GM13976 (cell line): ENCODE results near the gene KCNQ1.

Experiments
- DNase-seq: peaks from one replicate; pipeline ENCODE4 v3.0.0; 2012; ENCODE audit warnings: low spot score
- in situ Hi-C: fragments of 300-500 bp; cut with MboI; formaldehyde crosslinking; loops from one replicate; pipeline ENCODE4 v1.12.0; 2022; ENCODE audit warnings: low sequenced_read_pairs, mixed read lengths, inconsistent platforms; ENCODE audit not compliant: unreplicated experiment
- TF ChIP-seq, protein P1 (sequence below): IDR thresholded peaks from 2 replicates; pipeline ENCODE4 v1.5.1; 2012; ENCODE audit warnings: borderline replicate concordance, mild to moderate bottlenecking; ENCODE audit not compliant: insufficient read depth; ENCODE audit errors: extremely low read depth, missing control alignments, control extremely low read depth

KCNQ1 gene

DNA sequence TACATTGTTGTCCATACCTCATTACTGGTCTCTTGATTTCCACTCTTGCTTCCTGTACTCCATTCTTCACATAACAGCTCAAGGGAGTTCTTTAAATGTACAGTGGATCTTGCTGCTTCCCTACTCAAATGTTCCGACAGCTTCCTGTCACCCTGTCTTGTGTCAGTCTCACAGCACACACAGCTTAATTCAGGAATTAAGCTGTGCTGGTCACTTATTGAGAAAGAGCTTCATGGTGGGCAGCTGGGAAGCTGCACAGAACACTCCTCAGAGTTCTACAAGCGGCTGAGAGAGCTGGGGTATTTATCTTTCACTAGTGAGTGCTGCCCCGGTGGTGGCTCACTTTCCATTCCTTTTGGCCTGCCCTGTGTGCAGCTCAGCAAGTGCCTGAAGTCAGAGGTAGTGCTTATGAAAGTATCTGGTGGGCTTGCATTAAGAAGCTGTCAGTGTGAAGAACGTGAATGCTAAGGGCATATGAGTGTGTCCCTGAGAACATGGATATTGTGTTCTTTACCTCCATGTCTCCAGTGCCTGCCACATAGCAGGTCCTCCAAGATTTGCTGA lies 206.3 kb downstream of the KCNQ1 start:
- DNase-seq = peak; percentile 4
- in situ Hi-C loops = no loop called here
- TF ChIP-seq, protein P1, sequence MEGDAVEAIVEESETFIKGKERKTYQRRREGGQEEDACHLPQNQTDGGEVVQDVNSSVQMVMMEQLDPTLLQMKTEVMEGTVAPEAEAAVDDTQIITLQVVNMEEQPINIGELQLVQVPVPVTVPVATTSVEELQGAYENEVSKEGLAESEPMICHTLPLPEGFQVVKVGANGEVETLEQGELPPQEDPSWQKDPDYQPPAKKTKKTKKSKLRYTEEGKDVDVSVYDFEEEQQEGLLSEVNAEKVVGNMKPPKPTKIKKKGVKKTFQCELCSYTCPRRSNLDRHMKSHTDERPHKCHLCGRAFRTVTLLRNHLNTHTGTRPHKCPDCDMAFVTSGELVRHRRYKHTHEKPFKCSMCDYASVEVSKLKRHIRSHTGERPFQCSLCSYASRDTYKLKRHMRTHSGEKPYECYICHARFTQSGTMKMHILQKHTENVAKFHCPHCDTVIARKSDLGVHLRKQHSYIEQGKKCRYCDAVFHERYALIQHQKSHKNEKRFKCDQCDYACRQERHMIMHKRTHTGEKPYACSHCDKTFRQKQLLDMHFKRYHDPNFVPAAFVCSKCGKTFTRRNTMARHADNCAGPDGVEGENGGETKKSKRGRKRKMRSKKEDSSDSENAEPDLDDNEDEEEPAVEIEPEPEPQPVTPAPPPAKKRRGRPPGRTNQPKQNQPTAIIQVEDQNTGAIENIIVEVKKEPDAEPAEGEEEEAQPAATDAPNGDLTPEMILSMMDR = no peak

GRCh38 chr11:2651826-2652271 lies 207.0 kb downstream of the KCNQ1 start:
- TF ChIP-seq, protein P1 = no peak
- peak; percentile 6 for DNase-seq
- in situ Hi-C loops = no loop called here

DNA sequence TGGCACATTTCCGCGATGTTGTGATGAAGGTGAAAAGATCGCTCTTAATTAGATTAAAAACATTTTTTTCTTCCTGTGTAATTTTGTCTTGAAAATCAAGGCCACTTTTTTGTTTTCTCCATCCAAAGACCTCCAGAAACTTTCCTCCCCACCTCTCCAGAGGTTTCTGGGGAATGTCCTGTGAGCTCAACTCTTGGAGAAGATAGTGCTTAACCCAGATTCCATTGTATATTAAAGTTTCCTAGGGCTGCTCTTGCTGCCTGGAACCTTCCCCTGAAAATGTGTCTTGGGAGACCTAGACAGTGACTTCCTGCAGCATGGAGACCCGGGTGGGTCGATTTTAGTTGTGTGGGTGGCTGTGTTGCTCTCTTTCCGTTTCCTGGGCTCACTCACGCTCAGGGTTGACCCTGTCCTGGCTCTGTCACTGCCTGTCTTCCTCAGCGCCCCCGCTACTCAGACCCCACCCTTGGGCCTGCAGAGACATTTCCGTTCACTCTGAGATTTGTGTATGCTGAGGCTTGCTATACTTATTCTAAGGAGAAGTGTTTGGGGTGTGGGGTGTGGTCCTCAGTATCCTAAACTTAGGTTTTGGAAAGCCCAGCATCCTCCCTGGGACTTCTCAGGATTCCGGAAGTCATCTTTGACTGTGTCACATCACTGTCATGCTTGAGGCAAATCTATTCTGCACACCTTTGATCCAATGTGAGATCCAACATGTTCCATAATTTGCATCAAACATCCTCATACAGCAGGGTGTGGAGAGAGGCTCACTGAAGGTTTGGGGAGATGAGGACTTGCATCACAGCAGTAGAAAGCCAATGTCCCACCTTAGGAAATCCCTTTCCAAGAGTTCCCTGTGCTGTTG lies 207.8 kb downstream of the KCNQ1 start:
- peak; percentile 7 for DNase-seq
- in situ Hi-C loops = no loop called here
- TF ChIP-seq, protein P1 = no peak

GRCh38 chr11:2653198-2653551 lies 208.4 kb downstream of the KCNQ1 start:
- TF ChIP-seq, protein P1 = no peak
- in situ Hi-C loops = no loop called here
- DNase-seq = no peak

GRCh38 chr11:2653930-2654739 lies 209.3 kb downstream of the KCNQ1 start:
- TF ChIP-seq, protein P1 = no peak

DNA sequence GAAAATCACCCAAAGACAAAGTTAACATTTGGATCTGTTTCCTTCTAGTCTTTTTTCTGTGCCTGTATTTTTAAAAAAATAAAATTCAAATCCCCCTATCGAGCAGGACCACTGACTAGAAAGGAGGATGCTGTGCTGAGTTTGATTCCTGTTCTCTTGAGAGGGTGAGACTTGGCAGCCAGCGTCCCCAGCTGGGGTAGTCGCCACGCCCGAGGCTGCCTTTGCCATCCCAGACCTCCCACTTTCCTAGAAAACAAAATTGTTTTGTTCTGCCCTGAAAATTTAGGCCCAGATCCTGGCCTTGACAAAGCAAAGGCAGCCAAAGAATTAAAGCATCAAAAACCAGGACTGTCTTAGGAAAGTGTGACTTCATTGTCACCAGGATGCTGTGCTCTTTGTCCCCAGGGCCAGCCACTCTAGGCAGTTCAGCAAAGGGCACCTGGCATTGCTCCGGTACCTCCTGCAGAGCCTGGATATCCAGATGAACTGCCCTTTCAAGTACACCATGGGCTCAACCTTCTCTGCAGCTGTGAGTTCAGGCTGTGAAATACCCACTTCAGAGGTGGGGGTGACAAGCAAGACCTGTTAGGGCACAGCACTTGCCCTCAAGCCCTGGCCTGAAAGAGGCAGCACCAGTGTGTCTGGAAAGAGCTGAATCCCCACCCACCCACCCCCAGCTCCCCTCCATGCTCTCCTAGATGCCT lies 210.4 kb downstream of the KCNQ1 start:
- TF ChIP-seq, protein P1 = no peak
- in situ Hi-C loops = no loop called here
- no peak for DNase-seq

More at GRCh38 chr11:2653930-2654739, 209.3 kb downstream of the KCNQ1 start:
- in situ Hi-C loops = no loop called here
- peak; percentile 17 for DNase-seq
